Esophagus muscularis mucosa (tissue), 4 donors: Measurements from ENCODE around the gene GPR42. TPM values are rescaled to one million over a fixed set of nuclear protein-coding genes. Genes with fewer than 3 reads are reported as not detected.

ENCODE experiments used
- DNase-seq: peaks from one replicate; pipeline ENCODE4 v3.0.0-alpha.2; 2017; ENCODE audit errors: extremely low spot score
- H3K27ac ChIP-seq, 4 donors: fragments of 200-600 bp; sonication (generic); replicated peaks in 1 of 4; 1 replicate in 3 of 4; 2 replicates in 1 of 4; pipeline ENCODE4 v1.5.1; 2016 to 2019; ENCODE audit warnings: mild to moderate bottlenecking in 1 of 4
- H3K27me3 ChIP-seq, 4 donors: fragments of 200-600 bp; sonication (generic); one replicate each; pipeline versions ENCODE4 v1.5.1 to v1.6.0; 2016 to 2019
- H3K36me3 ChIP-seq, 4 donors: fragments of 200-600 bp; sonication (generic); one replicate each; pipeline ENCODE4 v1.5.1; 2016 to 2019
- H3K4me1 ChIP-seq, 4 donors: fragments of 200-600 bp; sonication (generic); one replicate each; pipeline ENCODE4 v1.5.1; 2016 to 2019
- H3K4me3 ChIP-seq, 4 donors: fragments of 200-600 bp; sonication (generic); 1 replicate in 2 of 4; 2 replicates in 2 of 4; pipeline ENCODE4 v1.5.1; 2016 to 2019; ENCODE audit warnings: mild to moderate bottlenecking in 4 of 4, moderate library complexity in 1 of 4
- H3K9me3 ChIP-seq, 4 donors: fragments of 200-600 bp; sonication (generic); 1 replicate in 3 of 4; 2 replicates in 1 of 4; pipeline ENCODE4 v1.5.1; 2016 to 2019
- CTCF ChIP-seq, 3 experiments: fragments of 200-600 bp in 2 of 3; fragments of 450-650 bp in 1 of 3; sonication (generic) in 2 of 3; IDR thresholded peaks; one replicate each; pipeline ENCODE4 v1.5.1; 2017 to 2019; ENCODE audit warnings: antibody characterized with exemption in 3 of 3, mild to moderate bottlenecking in 2 of 3, moderate library complexity in 1 of 3
- EP300 ChIP-seq: sonication (generic); formaldehyde crosslinking; IDR thresholded peaks from one replicate; pipeline ENCODE4 v1.6.1; 2017; ENCODE audit warnings: antibody characterized with exemption
- POLR2A ChIP-seq: fragments of 450-650 bp; IDR thresholded peaks from one replicate; pipeline ENCODE4 v1.6.1; 2017; ENCODE audit warnings: antibody characterized with exemption, moderate library complexity, mild to moderate bottlenecking, low read depth
- POLR2AphosphoS5 ChIP-seq, 2 donors: sonication (generic); formaldehyde crosslinking; IDR thresholded peaks; one replicate each; pipeline ENCODE4 v1.6.1; 2017; ENCODE audit warnings: antibody characterized with exemption in 2 of 2
- WGBS: methylation state at CpG from one replicate; pipeline ENCODE4 v1.1.5; 2018; 5-methylcytosine and 5-hydroxymethylcytosine counted together
- intact Hi-C: fragments of 100-400 bp; cut with DNase I; formaldehyde crosslinking; loops from one replicate; pipeline ENCODE4 v1.15.1; 2023
- total RNA-seq, 4 donors: library from RNA; depleted of rRNA; stranded (reverse); fragments of >200 nt; gene quantifications; one replicate each; pipeline versions ENCODE4 v1.1.0 to v1.2.1, GENCODE V29; 2016

The GPR42 gene
- total RNA-seq: under 1 TPM in 1 of 4 donors, not detected in 3; 0.17 TPM

GRCh38 chr19:35370722-35371121 is at the start of gene GPR42:
Gene GPR42, plus strand, starts transcription at chr19:35371068. Its CDS starts 292 bp downstream, at chr19:35371360.
- DNase-seq: peak; percentile 45
- 71% methylated on average over 4 of the region's 8 CpGs for WGBS
- no peak within 1 kb of the TSS for H3K4me3 ChIP-seq
- no peak for TF ChIP-seq POLR2AphosphoS5 (IDR thresholded peaks at IDR 0.05)
- no peak for TF ChIP-seq POLR2A
- no peak for TF ChIP-seq EP300
- no peak for TF ChIP-seq CTCF (IDR thresholded peaks at IDR 0.05)
- no peaks in the 10 kb centered on the region for H3K4me1 ChIP-seq
- H3K9me3 ChIP-seq: no peaks in the 10 kb centered on the region
- H3K36me3 ChIP-seq: no peaks in the 10 kb centered on the region
- intact Hi-C loops: no loop called here
- H3K27me3 ChIP-seq: peaks cover 0 to 8% (median 0%) of the 10 kb centered on the region in 4 donors
- H3K27ac ChIP-seq: no peak within 1 kb of the TSS

- DNase-seq: no peak
- Histone ChIP-seq H3K27me3 (peaks cover 0 to 20% (median 0%) of the 10 kb centered on the region in 4 donors), H3K4me3 (no peak overlapping the region), H3K36me3 (no peaks in the 10 kb centered on the region), H3K27ac (no peak overlapping the region), H3K4me1 (peaks cover 0 to 8% (median 0%) of the 10 kb centered on the region in 4 donors), H3K9me3 (peaks cover 0 to 10% (median 5%) of the 10 kb centered on the region in 4 donors)
- 86% methylated on average over 2 of the region's 2 CpGs for WGBS
- intact Hi-C loops: no loop called here
- TF ChIP-seq CTCF (IDR thresholded peaks at IDR 0.05): no peak
- no peak for TF ChIP-seq POLR2A
- no peak for TF ChIP-seq EP300
- TF ChIP-seq POLR2AphosphoS5 (IDR thresholded peaks at IDR 0.05): no peak
Observed at GRCh38 chr19:35321291-35321690, 49.6 kb upstream of the GPR42 start.

GRCh38 chr19:35322014-35322413 is 48.9 kb upstream of the GPR42 start:
- no peaks in the 10 kb centered on the region for H3K36me3 ChIP-seq
- no peak overlapping the region for H3K4me3 ChIP-seq
- intact Hi-C loops: no loop called here
- H3K27ac ChIP-seq: no peak overlapping the region
- peaks cover 0 to 10% (median 5%) of the 10 kb centered on the region in 4 donors for H3K9me3 ChIP-seq
- H3K4me1 ChIP-seq: peaks cover 0 to 8% (median 0%) of the 10 kb centered on the region in 4 donors
- H3K27me3 ChIP-seq: peaks cover 0 to 20% (median 0%) of the 10 kb centered on the region in 4 donors
- TF ChIP-seq CTCF (IDR thresholded peaks at IDR 0.05) (no peak), POLR2AphosphoS5 (IDR thresholded peaks at IDR 0.05) (no peak), POLR2A (no peak), EP300 (no peak)
- no peak for DNase-seq
- 96% methylated on average over 9 of the region's 9 CpGs for WGBS

- Histone ChIP-seq H3K27ac (no peak overlapping the region), H3K36me3 (no peaks in the 10 kb centered on the region), H3K4me3 (no peak overlapping the region), H3K9me3 (no peaks in the 10 kb centered on the region), H3K4me1 (no peaks in the 10 kb centered on the region), H3K27me3 (peaks cover 0 to 48% (median 0%) of the 10 kb centered on the region in 4 donors)
- intact Hi-C loops: no loop called here
- TF ChIP-seq EP300 (no peak), CTCF (IDR thresholded peaks at IDR 0.05) (no peak), POLR2A (no peak), POLR2AphosphoS5 (IDR thresholded peaks at IDR 0.05) (no peak)
- no peak for DNase-seq
- WGBS: 74% methylated on average over 4 of the region's 4 CpGs
Observed at GRCh38 chr19:35327642-35328041, 43.2 kb upstream of the GPR42 start.

- Histone ChIP-seq H3K27ac (no peak within 1 kb of the TSS), H3K36me3 (no peaks in the 10 kb centered on the region), H3K27me3 (peaks cover 0 to 60% (median 0%) of the 10 kb centered on the region in 4 donors), H3K4me3 (no peak within 1 kb of the TSS), H3K4me1 (no peaks in the 10 kb centered on the region), H3K9me3 (no peaks in the 10 kb centered on the region)
- TF ChIP-seq CTCF (IDR thresholded peaks at IDR 0.05) (no peak), POLR2A (no peak), EP300 (no peak), POLR2AphosphoS5 (IDR thresholded peaks at IDR 0.05) (no peak)
- WGBS: 83% methylated on average over 12 of the region's 12 CpGs
- intact Hi-C loops: no loop called here
- DNase-seq: no peak
Observed at GRCh38 chr19:35328851-35329285, 42.0 kb upstream of the GPR42 start, which contains the start of gene CD22. Gene CD22, plus strand, starts transcription at chr19:35329187. Its CDS starts 2,854 bp downstream, at chr19:35332041.
